ENCODE measurements around the gene LDLRAD4. TPM values are rescaled to one million over a fixed set of nuclear protein-coding genes. Genes with fewer than 3 reads are reported as not detected.
A peak's percentile ranks its signal among the peaks of the same experiment; 100 is the strongest.

LDLRAD4 gene
- total and polyA plus RNA-seq, 9 of the 15 experiments (the other 6 are each of a cell fraction or from before 2014, with no cell fraction given), result 0.01 TPM; not detected in 8

- no peak for TF ChIP-seq ZNF41 (CRISPR knock-in tag; conservative IDR thresholded peaks at IDR 0.05)
- TF ChIP-seq ZNF444 (CRISPR knock-in tag; IDR thresholded peaks at IDR 0.05), result no peak
- TF ChIP-seq KAT8 (IDR thresholded peaks at IDR 0.05; ENCODE audit: low read depth), result no peak
Measured at GRCh38 chr18:13382954-13383827, 164.6 kb downstream of the LDLRAD4 start (continued).

GRCh38 chr18:13386891-13387801, 168.6 kb downstream of the LDLRAD4 start:
- no peaks in the 10 kb centered on the region for H4K20me1 ChIP-seq (replicated peaks; ENCODE audit: control insufficient read depth, insufficient read depth, low read length)
- no peaks in the 10 kb centered on the region for H3K9me3 ChIP-seq (replicated peaks; ENCODE audit: control insufficient read depth, insufficient read depth, low read depth, low read length)
- FAIRE-seq, result no peak
- H3K4me1 ChIP-seq (replicated peaks in 1 of 2; ENCODE audit: control insufficient read depth in 2 of 2, insufficient read depth in 2 of 2, low read length in 2 of 2), result no peaks in the 10 kb centered on the region
- no peak overlapping the region for H3K4me3 ChIP-seq
- no peaks in the 10 kb centered on the region for H3K9me1 ChIP-seq (ENCODE audit: control insufficient read depth, insufficient read depth, low read length)
- peaks cover 3 to 39% of the 10 kb centered on the region in 2 experiments; a peak in 4 of 5 replicates for H3K27me3 ChIP-seq (ENCODE audit: control insufficient read depth in 2 of 2, insufficient read depth in 2 of 2, low read length in 2 of 2)
- H3K79me2 ChIP-seq (ENCODE audit: control insufficient read depth, insufficient read depth, low read length), result no peaks in the 10 kb centered on the region
- no peak overlapping the region for H3K9ac ChIP-seq (ENCODE audit: insufficient read depth in 1 of 2, low read depth in 2 of 2, low read length in 2 of 2)
- H3K27ac ChIP-seq (ENCODE audit: extremely low read depth, low read depth, low read length), result no peak overlapping the region
- intact Hi-C loops (cut with micrococcal nuclease) (no loop called here), in situ Hi-C loops (cut with MboI) (no loop called here)
- no peak for ATAC-seq
- no peak overlapping the region for H2AFZ ChIP-seq (ENCODE audit: low read depth, low read length)
- CTCF ChIA-PET (ENCODE audit: low intra/inter-chr PET ratio), result no interaction called here
- DNase-seq (ENCODE audit: extremely low read depth in 1 of 4, low spot score in 3 of 4), result no peak
- no peaks in the 10 kb centered on the region for H3K36me3 ChIP-seq (ENCODE audit: control insufficient read depth, insufficient read depth, low read length)
- TF ChIP-seq NFYB (IDR thresholded peaks at IDR 0.05; ENCODE audit: extremely low read depth, insufficient read length) (no peak), TARDBP (IDR thresholded peaks at IDR 0.05) (no peak), TAF7 (tag; IDR thresholded peaks at IDR 0.05) (no peak), IRF1 (CRISPR knock-in tag; IDR thresholded peaks at IDR 0.05; ENCODE audit: borderline replicate concordance) (no peak), ZNF282 (CRISPR knock-in tag; IDR thresholded peaks at IDR 0.05) (no peak), TEAD2 (tag; IDR thresholded peaks at IDR 0.05) (no peak), DACH1 (IDR thresholded peaks at IDR 0.05; ENCODE audit: partially characterized antibody) (peak; percentile 53), LEF1 (IDR thresholded peaks at IDR 0.05) (no peak)
- 4% methylated on average over 27 of the region's 40 CpGs for WGBS (ENCODE audit: insufficient coverage, low coverage, missing lambda C conversion rate)
- H3K4me2 ChIP-seq (ENCODE audit: insufficient read depth, low read length), result no peak overlapping the region
- POLR2A ChIA-PET, result no interaction called here
- no TSS peak for BruUV-seq (replicated peaks)

Data from K562 (cell line).